HS-5 (cell line): ENCODE results near the gene PTPN14.

Experiments used
- DNase-seq: peaks from one replicate; pipeline ENCODE4 v3.0.0-alpha.2; 2012; ENCODE audit warnings: low read depth

The PTPN14 gene

GRCh38 chr1:214425101-214425500 lies 126.3 kb downstream of the PTPN14 start:
- no peak for DNase-seq

- no peak for DNase-seq
Observed at GRCh38 chr1:214423045-214423444, 128.4 kb downstream of the PTPN14 start.

GRCh38 chr1:214422137-214422671 lies 129.2 kb downstream of the PTPN14 start:
- DNase-seq = peak; percentile 92

- no peak for DNase-seq
Observed at GRCh38 chr1:214420833-214421232, 130.6 kb downstream of the PTPN14 start.

- DNase-seq = no peak
Observed at GRCh38 chr1:214420341-214420740, 131.1 kb downstream of the PTPN14 start.

- no peak for DNase-seq
Observed at GRCh38 chr1:214419650-214420049, 131.8 kb downstream of the PTPN14 start.

- DNase-seq = no peak
Observed at GRCh38 chr1:214418391-214418790, 133.0 kb downstream of the PTPN14 start.

- DNase-seq = no peak
Observed at GRCh38 chr1:214417545-214418210, 133.7 kb downstream of the PTPN14 start.

- no peak for DNase-seq
Observed at GRCh38 chr1:214416858-214417257, 134.5 kb downstream of the PTPN14 start.

- DNase-seq = no peak
Observed at GRCh38 chr1:214416417-214416816, 135.0 kb downstream of the PTPN14 start.

- no peak for DNase-seq
Observed at GRCh38 chr1:214415131-214415530, 136.3 kb downstream of the PTPN14 start.

- DNase-seq = no peak
Observed at GRCh38 chr1:214414691-214415090, 136.7 kb downstream of the PTPN14 start.

- DNase-seq = no peak
Observed at GRCh38 chr1:214413315-214413714, 138.1 kb downstream of the PTPN14 start.

- no peak for DNase-seq
Observed at GRCh38 chr1:214404571-214405213, 146.7 kb downstream of the PTPN14 start.

- DNase-seq = no peak
Observed at GRCh38 chr1:214404154-214404553, 147.2 kb downstream of the PTPN14 start.

- no peak for DNase-seq
Observed at GRCh38 chr1:214403431-214403830, 148.0 kb downstream of the PTPN14 start.

- DNase-seq = no peak
Observed at GRCh38 chr1:214402613-214403083, 148.8 kb downstream of the PTPN14 start.

- DNase-seq = no peak
Observed at GRCh38 chr1:214401666-214402065, 149.7 kb downstream of the PTPN14 start.

GRCh38 chr1:214400131-214400530 lies 151.3 kb downstream of the PTPN14 start:
- DNase-seq = no peak

GRCh38 chr1:214398490-214398889 lies 152.9 kb downstream of the PTPN14 start:
- no peak for DNase-seq

GRCh38 chr1:214397497-214397896 lies 153.9 kb downstream of the PTPN14 start:
- no peak for DNase-seq

- no peak for DNase-seq
Observed at GRCh38 chr1:214396330-214396729, 155.1 kb downstream of the PTPN14 start.

- DNase-seq = peak; percentile 81
Observed at GRCh38 chr1:214394569-214394968, 156.8 kb downstream of the PTPN14 start.
